HG02938 (cell line): ENCODE data around the gene MAML3.

ENCODE experiments used
- ATAC-seq: cut with Tn5 transposase; IDR thresholded peaks from one replicate; pipeline ENCODE4 v1.9.1; 2021; ENCODE audit warnings: mild to moderate bottlenecking, moderate library complexity; ENCODE audit not compliant: unreplicated experiment

Gene MAML3

GRCh38 chr4:140080883-140081282 lies 73.1 kb downstream of the MAML3 start:
- no peak for ATAC-seq

GRCh38 chr4:140078366-140078765 lies 75.6 kb downstream of the MAML3 start:
- ATAC-seq: no peak

- ATAC-seq: no peak
Observed at GRCh38 chr4:140076307-140076706, 77.7 kb downstream of the MAML3 start.

GRCh38 chr4:140071806-140072205 lies 82.2 kb downstream of the MAML3 start:
- ATAC-seq: peak; percentile 96

- ATAC-seq: no peak
Observed at GRCh38 chr4:140070973-140071372, 83.0 kb downstream of the MAML3 start.

GRCh38 chr4:140070366-140070765 lies 83.6 kb downstream of the MAML3 start:
- ATAC-seq: peak; percentile 42

- no peak for ATAC-seq
Observed at GRCh38 chr4:140069066-140069465, 84.9 kb downstream of the MAML3 start.

- no peak for ATAC-seq
Observed at GRCh38 chr4:140068271-140068670, 85.7 kb downstream of the MAML3 start.

- ATAC-seq: no peak
Observed at GRCh38 chr4:140066031-140066930, 87.7 kb downstream of the MAML3 start.

GRCh38 chr4:140065393-140065792 lies 88.6 kb downstream of the MAML3 start:
- ATAC-seq: no peak

- no peak for ATAC-seq
Observed at GRCh38 chr4:140061659-140062289, 92.2 kb downstream of the MAML3 start.

- no peak for ATAC-seq
Observed at GRCh38 chr4:140061194-140061593, 92.8 kb downstream of the MAML3 start.

- ATAC-seq: no peak
Observed at GRCh38 chr4:140059159-140059558, 94.8 kb downstream of the MAML3 start.

- no peak for ATAC-seq
Observed at GRCh38 chr4:140057701-140058100, 96.3 kb downstream of the MAML3 start.

GRCh38 chr4:140056015-140056414 lies 98.0 kb downstream of the MAML3 start:
- no peak for ATAC-seq

- ATAC-seq: no peak
Observed at GRCh38 chr4:140054861-140055260, 99.1 kb downstream of the MAML3 start.

- ATAC-seq: no peak
Observed at GRCh38 chr4:140053185-140053584, 100.8 kb downstream of the MAML3 start.

- ATAC-seq: no peak
Observed at GRCh38 chr4:140052050-140052449, 101.9 kb downstream of the MAML3 start.

- no peak for ATAC-seq
Observed at GRCh38 chr4:140049849-140050637, 103.9 kb downstream of the MAML3 start.

- ATAC-seq: peak; percentile 36
Observed at GRCh38 chr4:140049024-140049848, 104.7 kb downstream of the MAML3 start.
